ENCODE data around the gene TBXAS1.

TBXAS1 gene

DNA sequence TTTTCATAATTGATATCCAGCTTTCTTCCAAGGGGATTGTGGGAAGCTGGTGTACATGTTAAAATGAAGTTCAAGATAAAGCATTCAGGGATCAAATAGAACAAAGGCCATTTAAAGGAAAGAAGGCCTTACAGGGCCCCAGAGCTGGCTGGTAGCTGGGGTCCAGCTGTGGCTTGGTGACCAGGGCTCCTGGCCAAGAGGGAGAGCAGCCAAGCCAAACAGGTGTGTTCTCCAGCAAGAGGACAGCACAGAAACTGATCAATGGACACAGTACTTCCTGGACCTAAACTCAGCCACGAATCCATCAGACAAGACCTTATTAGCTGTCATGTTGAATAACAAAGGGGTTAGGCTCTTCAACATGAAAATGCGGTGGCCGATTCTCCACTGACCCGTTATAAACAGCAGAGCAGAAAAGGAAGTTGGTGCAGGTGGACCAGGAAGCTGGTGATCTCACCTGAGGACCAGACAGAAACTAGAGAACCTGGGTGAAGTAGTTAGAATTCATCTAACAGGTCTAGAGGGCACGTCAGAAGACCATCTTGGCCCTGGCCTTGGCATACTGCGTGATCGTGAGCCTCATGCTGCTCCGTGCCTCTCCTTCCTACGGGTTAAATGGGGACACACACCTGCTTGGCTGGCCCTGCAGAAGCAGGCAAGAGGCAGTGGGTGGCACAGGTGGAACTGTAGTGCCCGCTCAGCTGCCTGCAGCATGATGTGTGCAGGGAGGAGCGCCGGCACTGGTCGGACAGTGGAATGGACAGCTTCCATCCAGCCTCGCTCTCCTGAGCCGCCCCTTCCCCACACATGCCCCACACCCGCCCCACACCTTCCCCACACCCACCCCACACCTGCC, 179.9 kb downstream of the TBXAS1 start:
- no peak for TF ChIP-seq CTCF (IDR thresholded peaks at IDR 0.05; ENCODE audit: insufficient read depth, low read length, poor library complexity, severe bottlenecking)
- no peak for TF ChIP-seq EZH2phosphoT487 (conservative IDR thresholded peaks at IDR 0.05; ENCODE audit: low read length)

DNA sequence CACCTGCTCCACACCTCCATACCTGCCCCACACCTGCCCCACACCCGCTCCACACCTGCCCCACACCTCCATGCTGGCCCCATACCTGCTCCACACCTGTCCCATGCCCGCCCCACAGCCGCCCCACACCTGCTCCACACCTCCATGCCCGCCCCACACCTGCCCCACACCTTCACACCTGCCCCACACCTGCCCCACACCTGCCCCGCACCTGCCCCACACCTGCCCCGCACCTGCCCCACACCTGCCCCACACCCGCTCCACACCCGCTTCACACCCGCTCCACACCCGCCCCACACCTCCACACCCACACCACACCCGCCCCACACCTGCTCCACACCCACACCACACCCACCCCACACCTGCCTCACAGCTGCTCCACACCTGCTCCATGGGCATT, 180.7 kb downstream of the TBXAS1 start:
- Histone ChIP-seq H3K9ac (ENCODE audit: low read length) (no peak overlapping the region), H3F3A (ENCODE audit: insufficient read depth) (no peaks in the 10 kb centered on the region), H3K4me2 (ENCODE audit: low read depth, low read length, poor library complexity, severe bottlenecking) (no peak overlapping the region), H4K20me1 (ENCODE audit: low read depth, low read length) (no peaks in the 10 kb centered on the region), H3K4me3 (ENCODE audit: insufficient read depth, low read length, poor library complexity, severe bottlenecking) (no peak overlapping the region), H3K27ac (ENCODE audit: low read depth, low read length) (no peak overlapping the region), H3K27me3 (ENCODE audit: low read length) (no peaks in the 10 kb centered on the region), H3K9me2 (replicated peaks; ENCODE audit: insufficient read depth, low read length) (no peaks in the 10 kb centered on the region), H3K79me2 (ENCODE audit: insufficient read depth, low read length) (no peaks in the 10 kb centered on the region), H3K9me3 (ENCODE audit: insufficient read depth, low read length) (no peaks in the 10 kb centered on the region), H2AFZ (ENCODE audit: low read depth, low read length, severe bottlenecking) (no peak overlapping the region), H3K36me3 (ENCODE audit: low read length) (no peaks in the 10 kb centered on the region)
- TF ChIP-seq CTCF (IDR thresholded peaks at IDR 0.05; ENCODE audit: insufficient read depth, low read length, poor library complexity, severe bottlenecking) = no peak

More for the DNA sequence above, 179.9 kb downstream of the TBXAS1 start:
- no peaks in the 10 kb centered on the region for H3K36me3 ChIP-seq (ENCODE audit: low read length)
- no peaks in the 10 kb centered on the region for H3K79me2 ChIP-seq (ENCODE audit: insufficient read depth, low read length)
- H2AFZ ChIP-seq (ENCODE audit: low read depth, low read length, severe bottlenecking) = no peak overlapping the region
- no peak overlapping the region for H3K4me2 ChIP-seq (ENCODE audit: low read depth, low read length, poor library complexity, severe bottlenecking)
- no peak overlapping the region for H3K4me3 ChIP-seq (ENCODE audit: insufficient read depth, low read length, poor library complexity, severe bottlenecking)
- H4K20me1 ChIP-seq (ENCODE audit: low read depth, low read length) = no peaks in the 10 kb centered on the region
- H3K9ac ChIP-seq (ENCODE audit: low read length) = no peak overlapping the region
- no peaks in the 10 kb centered on the region for H3F3A ChIP-seq (ENCODE audit: insufficient read depth)
- H3K9me3 ChIP-seq (ENCODE audit: insufficient read depth, low read length) = no peaks in the 10 kb centered on the region
- H3K9me2 ChIP-seq (replicated peaks; ENCODE audit: insufficient read depth, low read length) = no peaks in the 10 kb centered on the region
- no peak overlapping the region for H3K27ac ChIP-seq (ENCODE audit: low read depth, low read length)
- H3K27me3 ChIP-seq (ENCODE audit: low read length) = no peaks in the 10 kb centered on the region

GRCh38 chr7:140010194-140010895, 181.3 kb downstream of the TBXAS1 start:
- Histone ChIP-seq H3K4me2 (ENCODE audit: low read depth, low read length, poor library complexity, severe bottlenecking) (no peak overlapping the region), H3K27me3 (ENCODE audit: low read length) (no peaks in the 10 kb centered on the region), H3K4me3 (ENCODE audit: insufficient read depth, low read length, poor library complexity, severe bottlenecking) (no peak overlapping the region), H3F3A (ENCODE audit: insufficient read depth) (no peaks in the 10 kb centered on the region), H3K79me2 (ENCODE audit: insufficient read depth, low read length) (no peaks in the 10 kb centered on the region), H3K36me3 (ENCODE audit: low read length) (no peaks in the 10 kb centered on the region), H3K9ac (ENCODE audit: low read length) (no peak overlapping the region), H3K9me3 (ENCODE audit: insufficient read depth, low read length) (no peaks in the 10 kb centered on the region), H2AFZ (ENCODE audit: low read depth, low read length, severe bottlenecking) (no peak overlapping the region), H3K27ac (ENCODE audit: low read depth, low read length) (no peak overlapping the region), H3K9me2 (replicated peaks; ENCODE audit: insufficient read depth, low read length) (no peaks in the 10 kb centered on the region), H4K20me1 (ENCODE audit: low read depth, low read length) (no peaks in the 10 kb centered on the region)
- TF ChIP-seq CTCF (IDR thresholded peaks at IDR 0.05; ENCODE audit: insufficient read depth, low read length, poor library complexity, severe bottlenecking) (no peak), EZH2phosphoT487 (conservative IDR thresholded peaks at IDR 0.05; ENCODE audit: low read length) (no peak)
